TTC549 (cell line): Measurements from ENCODE around the gene PRKG1.
A peak's percentile ranks its signal among the peaks of the same experiment; 100 is the strongest.
"Not testable (repeated sequence)": the region's sequence is repeated elsewhere in the genome, so short reads cannot be mapped to it uniquely, and the experiment has no call there.

Source experiments
- FAIRE-seq: peaks from 2 replicates; lab custom pipeline; 2012; peaks lifted over from hg19 to GRCh38; lab: Jason Lieb, UNC

The PRKG1 gene

GRCh38 chr10:52143338-52143737 is 1069.1 kb downstream of the PRKG1 start:
- FAIRE-seq = no peak

DNA sequence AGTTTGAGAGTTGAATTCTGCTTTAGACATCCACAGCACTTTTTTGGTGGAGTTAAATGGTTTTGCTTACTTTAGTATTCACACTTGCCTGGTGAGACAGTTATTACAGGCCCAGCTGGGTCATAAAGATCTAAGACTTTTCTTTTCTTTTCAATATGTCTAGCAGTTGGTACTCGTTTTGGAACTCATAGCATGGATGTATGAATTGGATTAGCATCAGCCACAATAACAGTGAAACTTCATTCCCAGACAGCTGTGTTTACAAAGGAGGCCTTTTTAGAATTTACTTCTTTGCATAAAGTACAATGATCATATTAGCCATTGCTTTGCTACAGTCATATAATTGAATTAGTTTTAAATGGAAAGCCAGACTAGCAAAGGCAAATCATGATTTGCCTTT is 1071.3 kb downstream of the PRKG1 start:
- FAIRE-seq = no peak

DNA sequence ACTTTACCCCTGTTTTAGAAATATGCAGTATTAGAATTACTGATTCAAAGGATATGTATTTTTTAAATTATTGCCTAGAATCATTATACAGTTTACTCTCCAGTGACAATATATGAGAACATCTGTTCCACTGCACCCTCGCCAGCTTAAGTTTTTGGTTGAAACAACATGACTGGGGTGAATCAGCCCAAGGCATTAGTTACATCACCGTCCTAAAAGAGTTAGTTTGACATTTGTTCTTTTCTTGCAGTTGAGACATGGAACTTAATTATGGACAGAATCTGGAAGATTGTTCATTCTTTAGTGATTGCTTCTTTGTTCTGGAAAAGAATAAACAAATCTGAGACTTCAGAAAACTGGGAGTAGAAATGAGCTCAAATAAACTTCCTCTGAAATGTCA is 1072.5 kb downstream of the PRKG1 start:
- no peak for FAIRE-seq

DNA sequence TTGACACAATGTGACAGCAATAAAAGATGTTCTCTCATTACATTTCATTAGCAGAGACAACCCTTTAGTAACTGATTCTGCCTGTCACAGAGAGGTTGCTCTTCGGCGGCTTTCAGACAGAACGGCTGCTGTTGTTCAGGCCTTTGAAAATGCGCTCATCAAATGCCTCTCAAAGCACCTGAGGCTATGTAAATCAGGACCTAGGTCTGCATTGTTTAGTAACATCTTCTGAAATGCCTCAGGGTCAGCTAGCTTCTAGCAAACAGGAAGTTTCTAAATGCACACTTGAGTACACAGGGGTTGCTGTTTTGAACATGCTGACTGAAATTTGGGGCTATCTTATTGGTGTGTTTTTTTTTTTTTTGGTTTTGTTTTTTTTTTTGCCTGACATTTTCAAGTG is 1096.5 kb downstream of the PRKG1 start:
- no peak for FAIRE-seq

DNA sequence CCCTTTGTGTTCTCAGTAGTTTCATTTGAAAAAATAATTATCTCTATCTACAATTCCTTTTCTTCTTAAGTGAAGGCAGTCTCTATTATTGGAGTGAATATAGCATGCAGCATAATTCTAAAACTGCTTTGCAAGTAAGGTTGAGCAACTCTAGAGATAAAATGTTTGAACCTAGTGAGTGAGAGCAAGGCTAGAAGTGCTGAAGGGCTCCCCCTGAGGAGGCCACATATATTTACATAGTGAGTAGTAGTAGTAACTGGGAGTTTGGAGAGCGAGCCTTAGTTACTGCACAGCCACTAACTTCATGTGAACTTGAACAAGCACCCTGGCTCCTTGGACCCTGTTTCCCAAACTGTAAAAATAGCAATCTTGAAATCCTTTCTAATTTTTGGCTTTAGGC is 1098.3 kb downstream of the PRKG1 start:
- no peak for FAIRE-seq

GRCh38 chr10:52185256-52185655 is 1111.0 kb downstream of the PRKG1 start:
- no peak for FAIRE-seq

DNA sequence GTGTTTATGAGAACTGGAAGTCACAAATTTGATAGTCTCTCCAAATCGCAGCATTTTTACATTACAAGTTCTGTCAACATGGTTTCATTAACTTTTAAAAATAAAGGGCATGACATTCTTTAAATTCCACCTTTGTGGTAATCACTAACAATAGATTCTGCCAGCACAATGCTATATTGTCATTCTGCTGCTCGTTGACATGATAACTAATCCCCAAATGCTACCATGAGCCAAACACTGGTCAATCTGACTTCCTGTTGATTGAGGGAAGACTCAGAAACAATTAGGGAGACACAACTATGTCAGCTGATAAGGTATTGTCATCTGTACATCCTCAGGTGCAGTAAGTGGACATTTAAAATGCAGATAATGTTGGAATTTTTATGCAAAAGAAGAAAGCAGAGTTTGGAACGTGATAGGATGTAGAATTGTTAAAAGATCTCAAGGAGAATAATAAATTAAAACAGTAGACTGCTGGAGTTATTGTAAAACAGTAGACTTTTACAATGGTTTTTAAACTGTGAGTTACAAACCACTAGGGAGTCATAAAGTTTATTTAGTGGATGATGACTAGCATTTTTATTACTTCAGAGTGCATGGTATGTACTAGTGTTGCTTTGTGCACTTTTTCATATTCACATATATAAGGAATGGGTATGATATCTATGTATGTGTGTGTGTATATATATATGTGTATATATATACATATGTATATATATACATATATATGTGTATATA is 1113.4 kb downstream of the PRKG1 start:
- no peak for FAIRE-seq

GRCh38 chr10:52191049-52191448 is 1116.8 kb downstream of the PRKG1 start:
- FAIRE-seq = no peak

GRCh38 chr10:52194191-52194590 is 1119.9 kb downstream of the PRKG1 start:
- FAIRE-seq = no peak

DNA sequence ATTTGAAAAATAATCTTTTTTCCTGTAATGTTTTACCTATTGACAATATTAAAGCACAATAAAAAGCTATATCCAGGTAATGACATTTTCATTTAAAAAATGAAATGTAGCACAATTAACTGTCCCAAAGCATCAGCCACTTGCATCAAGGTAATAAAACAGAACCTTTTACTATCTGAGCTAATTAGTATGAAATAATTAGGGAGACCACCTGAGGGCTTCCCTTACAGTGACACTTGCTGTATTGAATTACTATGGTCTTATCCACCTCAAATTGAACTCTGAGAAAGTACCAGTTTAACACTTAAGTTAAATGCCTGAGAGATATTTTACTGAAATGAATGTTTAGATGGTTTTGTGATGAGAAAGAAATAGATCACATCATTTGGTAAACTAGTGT is 1120.4 kb downstream of the PRKG1 start:
- no peak for FAIRE-seq

DNA sequence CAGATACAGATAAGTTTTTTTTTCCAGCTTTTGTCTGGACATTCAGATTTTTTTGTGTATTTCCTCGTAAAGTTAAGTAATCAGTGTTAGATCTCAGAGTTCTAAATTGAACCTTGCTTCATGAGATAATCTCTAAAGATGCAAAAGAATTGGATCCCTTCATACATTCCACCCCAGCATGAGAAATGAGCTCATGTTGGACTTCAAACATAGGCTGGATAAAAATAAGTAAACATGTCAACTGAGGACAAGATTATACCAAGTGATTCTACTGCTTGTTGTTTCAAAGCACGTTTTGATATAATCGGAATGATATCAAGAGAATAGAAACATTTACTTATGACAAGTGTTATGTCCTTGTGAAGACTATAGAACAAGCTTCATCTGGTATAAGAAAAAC is 1122.8 kb downstream of the PRKG1 start:
- FAIRE-seq = no peak

DNA sequence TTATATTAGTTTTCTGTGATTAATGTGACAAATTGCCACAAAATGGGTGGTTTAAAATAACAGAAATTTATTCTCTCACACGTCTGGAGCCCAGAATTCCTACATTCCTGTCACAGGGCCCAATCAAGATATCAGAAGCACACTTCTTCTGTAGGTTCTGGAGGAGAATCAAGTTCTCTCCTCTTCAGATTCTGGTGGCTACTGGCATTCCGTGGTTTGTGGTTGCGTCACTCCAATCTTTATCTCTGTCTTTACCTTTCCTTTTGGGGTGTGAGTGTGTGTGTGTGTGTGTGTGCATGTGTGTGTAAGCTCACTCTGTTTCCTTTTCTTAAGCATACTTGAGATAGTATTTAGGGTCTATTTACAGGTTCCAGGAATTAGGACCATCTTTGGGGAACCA is 1124.3 kb downstream of the PRKG1 start:
- FAIRE-seq = no peak

DNA sequence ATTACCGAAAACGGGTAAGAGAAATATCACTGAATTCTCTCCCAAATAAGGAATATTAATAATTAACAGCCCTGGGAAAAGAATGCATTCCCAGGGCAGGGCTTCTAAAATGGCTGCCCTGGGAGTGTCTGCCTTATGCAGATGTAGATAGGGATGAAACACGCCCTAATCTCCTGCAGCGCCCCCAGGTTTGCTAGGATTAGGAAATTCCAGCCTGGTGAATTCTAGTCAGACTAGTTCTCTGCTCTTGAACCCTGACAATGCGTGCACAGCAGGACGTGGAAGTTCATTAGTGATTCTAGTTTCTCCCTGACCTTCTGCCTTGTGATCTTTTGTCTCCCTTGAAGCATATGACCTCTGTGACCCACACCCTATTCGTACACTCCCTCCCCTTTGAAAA is 1130.6 kb downstream of the PRKG1 start:
- not testable (repeated sequence) for FAIRE-seq

GRCh38 chr10:52208365-52208764 is 1134.1 kb downstream of the PRKG1 start:
- no peak for FAIRE-seq

DNA sequence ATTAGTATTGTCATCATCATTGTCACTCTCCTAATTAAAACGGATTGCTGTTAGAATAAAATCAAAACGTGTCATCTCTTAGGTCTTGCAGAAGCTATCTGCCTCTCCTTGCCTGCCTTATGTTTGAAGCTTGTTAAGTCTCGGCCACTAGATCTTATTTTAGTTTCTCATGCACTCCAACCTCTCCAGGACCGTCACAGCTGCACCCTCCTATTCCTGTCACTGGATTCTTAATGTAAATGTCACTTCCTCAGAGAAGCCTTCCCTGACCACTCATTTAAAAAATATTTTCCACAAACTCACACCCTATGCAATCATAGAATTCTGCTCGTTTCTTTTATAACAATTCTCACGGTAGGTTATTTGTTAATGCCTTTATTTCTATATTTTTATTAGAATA is 1135.9 kb downstream of the PRKG1 start:
- no peak for FAIRE-seq

- no peak for FAIRE-seq
Measured at GRCh38 chr10:52212062-52212461, 1137.8 kb downstream of the PRKG1 start.

GRCh38 chr10:52212802-52213201 is 1138.5 kb downstream of the PRKG1 start:
- FAIRE-seq = no peak

DNA sequence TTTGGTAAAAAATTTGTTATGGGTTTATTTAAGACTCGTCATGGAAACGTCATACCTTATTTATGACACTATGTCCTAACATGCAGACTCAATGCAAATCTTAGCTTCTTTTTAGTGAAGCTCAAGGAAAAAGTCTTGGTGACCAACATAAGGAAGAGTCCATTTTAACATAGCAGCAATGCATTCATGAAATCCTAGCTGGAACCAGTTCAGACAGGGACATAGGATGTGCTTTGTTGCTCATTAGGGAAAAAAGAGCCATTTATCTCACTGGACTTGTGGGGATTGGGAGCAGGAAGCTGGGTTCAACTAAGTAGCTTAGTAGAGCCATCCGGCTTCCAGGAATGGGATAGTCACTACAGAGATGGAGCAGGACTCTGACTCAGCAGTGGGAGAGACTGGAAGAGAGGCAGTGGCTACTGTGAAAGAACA is 1139.0 kb downstream of the PRKG1 start:
- FAIRE-seq = no peak

GRCh38 chr10:52215745-52216361 is 1141.6 kb downstream of the PRKG1 start:
- FAIRE-seq = peak; percentile 87

DNA sequence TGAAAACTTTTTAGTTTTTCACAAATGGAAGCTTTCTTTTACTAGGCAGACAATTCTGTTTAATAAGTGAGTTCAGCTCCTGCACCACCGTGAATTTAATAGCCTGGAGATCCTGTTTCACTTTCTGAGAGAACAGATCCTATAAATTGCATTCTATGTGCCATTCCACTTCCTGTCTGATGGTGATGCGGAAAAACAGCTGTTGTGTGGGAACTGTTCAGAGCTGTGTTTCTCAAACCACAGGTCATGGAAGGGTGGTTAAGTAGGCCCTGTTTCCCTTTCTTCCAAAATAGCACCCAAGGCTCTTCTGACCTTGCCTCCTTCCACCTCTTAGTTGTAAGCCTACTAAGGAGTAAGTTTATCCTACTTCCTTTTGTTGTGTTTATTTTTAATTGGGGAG is 1142.6 kb downstream of the PRKG1 start:
- FAIRE-seq = no peak

- FAIRE-seq = no peak
Measured at GRCh38 chr10:52217531-52217930, 1143.2 kb downstream of the PRKG1 start.

DNA sequence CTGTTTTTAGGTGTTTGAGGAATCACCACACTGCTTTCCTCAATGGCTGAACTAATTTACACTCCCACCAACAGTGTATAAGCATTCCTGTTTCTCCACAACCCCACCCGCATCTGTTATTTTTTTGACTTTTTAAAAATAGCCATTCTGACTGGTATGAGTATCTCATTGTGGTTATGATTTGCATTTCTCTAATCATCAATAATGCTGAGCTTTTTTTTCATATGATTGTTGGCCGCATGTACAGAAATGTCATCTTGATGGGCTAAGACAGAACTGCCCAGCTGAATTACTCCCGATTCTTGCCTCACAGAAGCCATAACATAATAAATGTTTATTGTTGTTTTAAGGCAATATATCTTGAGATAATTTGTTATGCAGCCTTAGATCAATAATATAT is 1146.7 kb downstream of the PRKG1 start:
- no peak for FAIRE-seq

DNA sequence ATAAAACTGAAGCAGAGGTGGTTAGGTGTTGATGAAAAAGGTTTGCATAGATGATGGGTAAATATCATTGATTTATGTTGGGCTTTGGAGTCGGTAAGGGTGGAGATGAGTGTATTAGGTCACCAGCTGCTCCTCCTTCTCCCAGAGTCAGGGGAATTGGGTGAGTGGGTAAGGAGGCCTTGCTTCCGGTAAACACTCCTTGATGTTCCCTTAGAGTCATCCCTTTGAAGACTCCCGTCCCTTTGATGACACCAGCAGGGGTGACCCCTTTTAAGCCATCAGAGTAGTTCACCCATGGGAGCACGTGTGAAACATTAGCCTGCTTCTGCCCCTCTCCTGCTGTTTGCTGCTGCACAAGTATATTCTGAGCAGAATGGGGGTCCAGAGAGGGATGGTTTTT is 1147.6 kb downstream of the PRKG1 start:
- no peak for FAIRE-seq

- FAIRE-seq = no peak
Measured at GRCh38 chr10:52226197-52226847, 1152.0 kb downstream of the PRKG1 start.
